Measurements from ENCODE around the gene LAMTOR2. TPM values are rescaled to one million over a fixed set of nuclear protein-coding genes. Genes with fewer than 3 reads are reported as not detected.

Gene LAMTOR2
- total and polyA plus RNA-seq, 9 of the 15 experiments (the other 6 are each of a cell fraction or from before 2014, with no cell fraction given), result 39.0 to 161 (median 74.6) TPM

DNA sequence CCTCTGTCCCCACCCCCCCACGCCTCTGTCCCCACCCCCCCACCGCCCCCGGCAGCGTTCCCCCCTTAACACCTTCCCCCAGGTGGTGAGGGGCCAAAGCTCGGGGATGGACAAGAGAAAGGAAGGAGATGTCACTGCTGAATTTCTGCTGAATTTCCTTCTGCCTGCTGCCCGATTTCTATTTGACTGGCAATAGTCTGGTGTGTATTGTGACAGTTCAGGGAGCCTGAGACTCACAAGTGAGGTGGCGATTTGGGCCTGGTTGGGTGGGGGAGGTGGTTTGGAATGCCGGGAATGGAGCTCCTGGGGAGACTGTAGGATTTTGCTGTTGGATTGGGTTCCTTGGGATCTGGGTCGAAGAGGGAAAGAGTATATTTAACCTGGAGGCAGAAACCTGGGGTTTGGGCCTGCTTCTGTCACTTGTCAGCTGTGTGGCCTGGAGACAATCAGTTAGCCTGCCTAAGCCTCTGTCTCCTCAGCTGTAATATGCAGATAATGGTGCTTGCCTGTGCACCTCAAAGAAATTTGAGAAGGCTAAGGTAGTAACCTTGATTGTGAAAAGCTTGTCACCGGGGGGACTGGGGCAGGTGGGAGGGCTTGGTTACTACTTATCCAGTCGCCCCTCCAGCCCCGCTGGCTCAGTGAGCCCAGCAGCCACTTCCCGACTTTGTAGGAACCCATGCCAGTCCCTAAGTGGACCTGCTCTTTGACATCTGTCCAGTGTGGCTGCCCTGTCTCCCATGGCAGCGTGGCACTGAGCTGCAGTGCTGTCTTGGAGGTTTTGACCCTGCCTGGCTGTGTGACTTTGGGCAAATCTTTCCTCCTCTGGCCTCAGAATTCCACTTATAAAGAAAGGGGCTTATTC, 52.3 kb downstream of the LAMTOR2 start:
- peaks cover 7% of the 10 kb centered on the region for H3K9me1 ChIP-seq (ENCODE audit: control insufficient read depth, insufficient read depth, low read length)
- H3K4me1 ChIP-seq (replicated peaks in 1 of 2; ENCODE audit: control insufficient read depth in 2 of 2, insufficient read depth in 2 of 2, low read length in 2 of 2), result peaks cover 33 to 55% of the 10 kb centered on the region in 2 experiments
- peak overlapping the region; percentile 57 to 92; a peak in 3 of 4 replicates for H3K9ac ChIP-seq (ENCODE audit: insufficient read depth in 1 of 2, low read depth in 2 of 2, low read length in 2 of 2)
- H3K27ac ChIP-seq (ENCODE audit: extremely low read depth, low read depth, low read length), result peak overlapping the region; percentile 83
- FAIRE-seq, result peak; percentile 90
- 12% methylated on average over 11 of the region's 14 CpGs for WGBS (ENCODE audit: insufficient coverage, low coverage, missing lambda C conversion rate)
- peak overlapping the region; percentile 53 for H2AFZ ChIP-seq (ENCODE audit: low read depth, low read length)
- in situ Hi-C loops (cut with MboI) (no loop called here), intact Hi-C loops (cut with micrococcal nuclease) (no loop called here)
- no peaks in the 10 kb centered on the region for H3K27me3 ChIP-seq (ENCODE audit: control insufficient read depth in 2 of 2, insufficient read depth in 2 of 2, low read length in 2 of 2)
- CTCF ChIA-PET (ENCODE audit: low intra/inter-chr PET ratio), result interaction anchor here (0.5 kb wide), 1 partner anchor 8 kb away, joined by 3 read pairs; no protein-coding TSS in a partner anchor
- H4K20me1 ChIP-seq (replicated peaks; ENCODE audit: control insufficient read depth, insufficient read depth, low read length), result no peaks in the 10 kb centered on the region
- no peaks in the 10 kb centered on the region for H3K36me3 ChIP-seq (ENCODE audit: control insufficient read depth, insufficient read depth, low read length)
- TSS peak; percentile 49 for BruUV-seq (replicated peaks)
- DNase-seq (ENCODE audit: extremely low read depth in 1 of 4, low spot score in 3 of 4), result peak in 2 of 4 experiments; percentile 64 to 79
- H3K9me3 ChIP-seq (replicated peaks; ENCODE audit: control insufficient read depth, insufficient read depth, low read depth, low read length), result no peaks in the 10 kb centered on the region
- POLR2A ChIA-PET, result interaction anchor here (0.9 to 12.5 kb wide), 7 partner anchors 10 to 55 kb away, joined by 3 to 164 read pairs (median 4); partner anchors contain the start of gene LMNA
- H3K4me3 ChIP-seq, result no peak overlapping the region
- ATAC-seq, result peak; percentile 66
- H3K79me2 ChIP-seq (ENCODE audit: control insufficient read depth, insufficient read depth, low read length), result peaks cover 4% of the 10 kb centered on the region; the same call in 1 of the 3 replicates
- H3K4me2 ChIP-seq (ENCODE audit: insufficient read depth, low read length), result peak overlapping the region; percentile 73
- peak; percentile 82 for TF ChIP-seq VEZF1 (CRISPR knock-in tag; IDR thresholded peaks at IDR 0.05)
- TF ChIP-seq, protein P1, sequence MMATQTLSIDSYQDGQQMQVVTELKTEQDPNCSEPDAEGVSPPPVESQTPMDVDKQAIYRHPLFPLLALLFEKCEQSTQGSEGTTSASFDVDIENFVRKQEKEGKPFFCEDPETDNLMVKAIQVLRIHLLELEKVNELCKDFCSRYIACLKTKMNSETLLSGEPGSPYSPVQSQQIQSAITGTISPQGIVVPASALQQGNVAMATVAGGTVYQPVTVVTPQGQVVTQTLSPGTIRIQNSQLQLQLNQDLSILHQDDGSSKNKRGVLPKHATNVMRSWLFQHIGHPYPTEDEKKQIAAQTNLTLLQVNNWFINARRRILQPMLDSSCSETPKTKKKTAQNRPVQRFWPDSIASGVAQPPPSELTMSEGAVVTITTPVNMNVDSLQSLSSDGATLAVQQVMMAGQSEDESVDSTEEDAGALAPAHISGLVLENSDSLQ (IDR thresholded peaks at IDR 0.05), result peak; percentile 67
- peak; percentile 68 for TF ChIP-seq ZFX (CRISPR knock-in tag; IDR thresholded peaks at IDR 0.05)
- TF ChIP-seq NFRKB (IDR thresholded peaks at IDR 0.05; ENCODE audit: low read depth), result no peak
- no peak for TF ChIP-seq MYC (IDR thresholded peaks at IDR 0.05; ENCODE audit: low read depth, low read length)
- TF ChIP-seq MYC (CRISPR knock-in tag; IDR thresholded peaks at IDR 0.05; ENCODE audit: borderline replicate concordance, low read depth), result no peak
- TF ChIP-seq, protein P2, sequence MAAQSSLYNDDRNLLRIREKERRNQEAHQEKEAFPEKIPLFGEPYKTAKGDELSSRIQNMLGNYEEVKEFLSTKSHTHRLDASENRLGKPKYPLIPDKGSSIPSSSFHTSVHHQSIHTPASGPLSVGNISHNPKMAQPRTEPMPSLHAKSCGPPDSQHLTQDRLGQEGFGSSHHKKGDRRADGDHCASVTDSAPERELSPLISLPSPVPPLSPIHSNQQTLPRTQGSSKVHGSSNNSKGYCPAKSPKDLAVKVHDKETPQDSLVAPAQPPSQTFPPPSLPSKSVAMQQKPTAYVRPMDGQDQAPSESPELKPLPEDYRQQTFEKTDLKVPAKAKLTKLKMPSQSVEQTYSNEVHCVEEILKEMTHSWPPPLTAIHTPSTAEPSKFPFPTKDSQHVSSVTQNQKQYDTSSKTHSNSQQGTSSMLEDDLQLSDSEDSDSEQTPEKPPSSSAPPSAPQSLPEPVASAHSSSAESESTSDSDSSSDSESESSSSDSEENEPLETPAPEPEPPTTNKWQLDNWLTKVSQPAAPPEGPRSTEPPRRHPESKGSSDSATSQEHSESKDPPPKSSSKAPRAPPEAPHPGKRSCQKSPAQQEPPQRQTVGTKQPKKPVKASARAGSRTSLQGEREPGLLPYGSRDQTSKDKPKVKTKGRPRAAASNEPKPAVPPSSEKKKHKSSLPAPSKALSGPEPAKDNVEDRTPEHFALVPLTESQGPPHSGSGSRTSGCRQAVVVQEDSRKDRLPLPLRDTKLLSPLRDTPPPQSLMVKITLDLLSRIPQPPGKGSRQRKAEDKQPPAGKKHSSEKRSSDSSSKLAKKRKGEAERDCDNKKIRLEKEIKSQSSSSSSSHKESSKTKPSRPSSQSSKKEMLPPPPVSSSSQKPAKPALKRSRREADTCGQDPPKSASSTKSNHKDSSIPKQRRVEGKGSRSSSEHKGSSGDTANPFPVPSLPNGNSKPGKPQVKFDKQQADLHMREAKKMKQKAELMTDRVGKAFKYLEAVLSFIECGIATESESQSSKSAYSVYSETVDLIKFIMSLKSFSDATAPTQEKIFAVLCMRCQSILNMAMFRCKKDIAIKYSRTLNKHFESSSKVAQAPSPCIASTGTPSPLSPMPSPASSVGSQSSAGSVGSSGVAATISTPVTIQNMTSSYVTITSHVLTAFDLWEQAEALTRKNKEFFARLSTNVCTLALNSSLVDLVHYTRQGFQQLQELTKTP (IDR thresholded peaks at IDR 0.05; ENCODE audit: low read depth in 1 of 2, partially characterized antibody in 2 of 2), result peak in 1 of 2 experiments; percentile 46
- peak; percentile 47; the same call in 1 of the 2 replicates for TF ChIP-seq TAL1 (IDR thresholded peaks at IDR 0.05)
- peak; percentile 44; the same call in 1 of the 2 replicates for TF ChIP-seq LCOR (CRISPR knock-in tag; IDR thresholded peaks at IDR 0.05)
- TF ChIP-seq SMAD2 (IDR thresholded peaks at IDR 0.05; ENCODE audit: low read depth, low read length), result no peak
- TF ChIP-seq FOS (IDR thresholded peaks at IDR 0.05; ENCODE audit: extremely low read depth, insufficient read length), result no peak
- TF ChIP-seq HEY1 (CRISPR knock-in tag; IDR thresholded peaks at IDR 0.05; ENCODE audit: borderline replicate concordance), result no peak
- TF ChIP-seq ZNF282 (CRISPR knock-in tag; IDR thresholded peaks at IDR 0.05), result no peak
